Activated T-helper 1 cell treated with anti-CD3 and anti-CD28 coated beads, Interleukin-12 subunit alpha, Interleukin-12 subunit beta, Interleukin-2, Interleukin-4 antibody, amounts not matched to agents 30 ng/mL and 10 ng/mL and 1 ng/mL, durations not matched to agents 14 hours and 24 hours and 36 hours (primary cell): Measurements from ENCODE around the gene FBLIM1. TPM values are rescaled to one million over a fixed set of nuclear protein-coding genes. Genes with fewer than 3 reads are reported as not detected.

ENCODE experiments used
- DNase-seq: peaks from one replicate; pipeline ENCODE4 v3.0.0; 2021; ENCODE audit warnings: low spot score
- H3K27ac Mint-ChIP-seq: one replicate; pipeline ENCODE4 v1.8.0; 2021; ENCODE audit warnings: mild to moderate bottlenecking, mixed read lengths
- H3K27me3 Mint-ChIP-seq: one replicate; pipeline ENCODE4 v1.8.0; 2022; ENCODE audit warnings: mild to moderate bottlenecking, moderate library complexity, mixed read lengths; ENCODE audit not compliant: insufficient read depth
- H3K36me3 Mint-ChIP-seq: one replicate; pipeline ENCODE4 v1.8.0; 2021; ENCODE audit warnings: low read depth, mixed read lengths
- H3K4me1 Mint-ChIP-seq: one replicate; pipeline ENCODE4 v1.8.0; 2021; ENCODE audit warnings: low read depth, mixed read lengths
- H3K4me3 Mint-ChIP-seq: one replicate; pipeline ENCODE4 v1.8.0; 2021; ENCODE audit warnings: mild to moderate bottlenecking, moderate library complexity, mixed read lengths
- H3K9me3 Mint-ChIP-seq: one replicate; pipeline ENCODE4 v1.8.0; 2021; ENCODE audit warnings: mixed read lengths
- intact Hi-C: fragments of 100-400 bp; cut with micrococcal nuclease; formaldehyde crosslinking; loops from one replicate; pipeline ENCODE4 v1.15.1; 2024
- total RNA-seq: library from RNA; stranded (reverse); gene quantifications from 2 replicates; pipeline ENCODE4 v1.2.3, GENCODE V29; 2022

FBLIM1 gene
- total RNA-seq, 1 donor from 2014 or later, result not detected

DNA sequence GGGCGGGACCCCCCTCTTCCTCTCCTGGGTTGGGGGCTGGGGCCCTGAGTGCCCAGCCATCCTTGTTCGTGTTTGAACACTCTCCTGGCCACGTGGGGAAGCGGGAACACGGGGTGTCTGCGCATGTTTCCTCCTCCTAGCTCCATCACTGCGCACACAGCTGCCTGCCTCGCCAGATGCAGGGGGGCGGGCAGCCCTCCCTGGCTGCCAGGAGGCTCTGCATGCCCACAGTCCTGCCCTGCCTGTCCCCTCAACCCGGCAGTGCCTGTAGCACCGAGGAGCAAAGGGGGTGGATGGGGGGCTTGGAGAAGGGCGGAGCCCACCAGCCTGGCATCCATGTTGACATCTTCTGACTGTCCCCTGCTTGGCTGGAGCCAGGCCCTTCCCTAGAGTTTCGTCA lies 24.3 kb upstream of the FBLIM1 start:
- H3K4me1 Mint-ChIP-seq, result no peaks in the 10 kb centered on the region
- no peaks in the 10 kb centered on the region for H3K9me3 Mint-ChIP-seq
- no peak overlapping the region for H3K27ac Mint-ChIP-seq
- H3K36me3 Mint-ChIP-seq, result peaks cover 7% of the 10 kb centered on the region
- intact Hi-C loops, result no loop called here
- no peaks in the 10 kb centered on the region for H3K27me3 Mint-ChIP-seq
- DNase-seq, result no peak
- no peak overlapping the region for H3K4me3 Mint-ChIP-seq

DNA sequence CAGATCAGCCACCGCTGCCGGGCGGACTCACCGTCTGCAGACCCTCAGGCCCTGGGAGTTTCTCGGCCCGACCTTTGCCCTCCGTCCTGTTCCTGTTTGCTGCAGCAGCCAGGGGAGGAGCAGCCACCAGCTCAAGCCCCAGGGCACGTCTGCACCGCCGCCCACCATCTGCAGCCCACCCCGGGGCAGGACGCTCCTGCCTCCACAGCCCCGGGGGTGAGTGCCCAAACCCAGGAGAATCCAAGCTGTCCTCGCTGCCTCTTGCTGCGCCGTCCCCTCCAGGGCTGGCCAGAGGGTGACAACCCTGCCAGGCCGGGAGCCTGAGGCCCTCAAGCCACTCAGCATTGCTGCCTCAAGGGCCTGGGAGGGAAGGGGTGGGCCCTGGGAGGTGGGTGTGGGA lies 23.7 kb upstream of the FBLIM1 start:
- no peaks in the 10 kb centered on the region for H3K27me3 Mint-ChIP-seq
- H3K4me3 Mint-ChIP-seq, result no peak overlapping the region
- no peaks in the 10 kb centered on the region for H3K4me1 Mint-ChIP-seq
- no peak overlapping the region for H3K27ac Mint-ChIP-seq
- DNase-seq, result no peak
- H3K9me3 Mint-ChIP-seq, result no peaks in the 10 kb centered on the region
- H3K36me3 Mint-ChIP-seq, result peaks cover 5% of the 10 kb centered on the region
- intact Hi-C loops, result no loop called here

DNA sequence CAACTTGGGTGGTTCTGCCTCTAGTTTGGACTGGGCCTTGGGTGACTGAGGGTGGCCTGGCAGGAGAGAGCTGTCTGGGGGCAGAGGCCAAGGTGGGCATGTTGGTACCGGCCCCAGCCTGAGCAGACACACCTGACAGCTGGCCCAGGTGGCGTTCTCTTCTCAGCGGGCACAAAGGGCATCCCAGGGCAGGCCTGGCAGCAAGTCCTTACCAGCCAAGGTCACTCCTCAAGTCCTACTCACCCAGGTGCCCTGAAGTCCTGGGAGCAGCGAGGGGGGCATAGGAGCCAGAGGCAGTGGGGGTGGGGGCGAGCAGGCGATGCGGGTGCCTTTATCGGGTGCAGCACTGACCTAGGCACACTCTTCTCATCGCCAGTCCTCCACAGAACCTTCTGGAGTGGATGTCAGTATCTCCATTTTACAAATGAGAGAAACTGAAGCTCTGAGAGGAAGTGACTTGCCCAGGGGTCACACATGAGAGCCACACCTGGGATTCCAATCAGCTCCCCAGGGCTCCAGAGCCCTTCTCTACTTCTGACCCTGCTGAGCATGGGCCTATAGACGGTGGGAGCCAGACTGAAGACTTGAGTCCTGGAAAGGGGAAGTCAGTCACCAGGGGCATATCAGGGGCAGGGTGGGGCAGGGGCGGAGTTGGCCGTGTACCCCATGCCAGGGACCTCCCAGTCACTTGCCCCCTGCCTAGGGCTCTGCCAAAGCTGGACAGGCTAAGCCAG lies 23.1 kb upstream of the FBLIM1 start:
- no peak for DNase-seq
- Mint-ChIP-seq H3K9me3 (no peaks in the 10 kb centered on the region), H3K4me1 (no peaks in the 10 kb centered on the region), H3K36me3 (peaks cover 5% of the 10 kb centered on the region), H3K4me3 (no peak overlapping the region), H3K27me3 (no peaks in the 10 kb centered on the region), H3K27ac (no peak overlapping the region)
- intact Hi-C loops, result no loop called here

DNA sequence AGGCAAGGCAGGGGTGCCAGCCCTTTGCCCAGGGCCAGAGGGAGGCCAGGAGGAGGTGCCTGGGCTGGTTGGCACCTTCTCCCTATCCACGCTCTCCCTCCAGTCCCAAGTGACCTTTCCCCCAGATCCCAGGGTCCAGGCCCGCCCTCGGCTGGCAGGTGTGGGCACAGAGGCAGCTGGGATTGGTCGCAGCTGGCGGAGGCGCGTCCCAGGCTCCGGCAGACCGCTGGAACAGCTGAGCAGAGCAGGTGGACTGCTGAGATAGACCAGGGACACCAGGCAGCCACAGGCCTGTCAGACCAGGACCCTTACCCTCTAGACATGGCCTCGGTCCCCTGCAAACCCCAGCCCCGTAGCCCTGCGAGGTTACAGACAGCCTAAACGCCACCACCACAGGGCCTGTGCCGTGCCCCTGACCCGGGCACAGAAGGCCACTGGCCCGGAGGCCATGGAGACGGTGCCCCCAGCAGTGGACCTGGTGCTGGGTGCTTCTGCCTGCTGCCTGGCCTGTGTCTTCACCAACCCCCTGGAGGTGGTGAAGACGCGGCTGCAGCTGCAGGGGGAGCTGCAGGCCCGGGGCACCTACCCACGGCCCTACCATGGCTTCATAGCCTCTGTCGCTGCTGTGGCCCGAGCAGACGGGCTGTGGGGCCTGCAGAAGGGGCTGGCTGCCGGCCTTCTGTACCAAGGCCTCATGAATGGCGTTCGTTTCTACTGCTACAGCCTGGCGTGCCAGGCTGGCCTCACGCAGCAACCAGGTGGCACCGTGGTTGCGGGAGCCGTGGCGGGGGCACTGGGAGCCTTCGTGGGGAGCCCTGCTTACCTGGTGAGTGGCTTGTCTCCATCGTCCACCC lies 22.3 kb upstream of the FBLIM1 start, which contains the start of gene SLC25A34:
Gene SLC25A34 (plus strand): TSS at position 221 of the 854 bp plus-strand sequence. CDS start 228 bp downstream, at position 449.
- Mint-ChIP-seq H3K27me3 (no peaks in the 10 kb centered on the region), H3K4me3 (no peak within 1 kb of the TSS)

DNA sequence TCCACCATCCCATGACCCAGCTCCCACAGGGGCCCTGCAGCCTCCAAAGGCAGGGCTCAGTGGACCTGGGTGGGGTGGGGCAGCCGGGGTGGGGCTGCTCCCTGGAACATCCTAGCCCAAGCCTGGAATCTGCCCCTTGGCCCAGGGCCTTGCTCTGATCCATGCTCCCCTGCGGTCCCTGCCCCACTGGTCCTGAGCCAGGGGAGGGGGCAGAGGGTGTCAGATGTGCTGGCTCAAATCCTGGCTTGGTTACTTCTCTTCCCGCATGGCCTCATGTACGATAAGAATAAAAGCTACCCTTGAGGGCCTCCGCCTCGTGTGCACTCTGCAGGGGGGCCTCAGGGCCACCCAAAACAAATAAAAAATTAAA lies 21.7 kb upstream of the FBLIM1 start:
- Mint-ChIP-seq H3K27ac (no peak overlapping the region), H3K36me3 (peaks cover 5% of the 10 kb centered on the region)
- intact Hi-C loops, result no loop called here

More for the DNA sequence above, 22.3 kb upstream of the FBLIM1 start, which contains the start of gene SLC25A34:
- H3K27ac Mint-ChIP-seq, result no peak within 1 kb of the TSS
- no peak for DNase-seq
- H3K9me3 Mint-ChIP-seq, result no peaks in the 10 kb centered on the region
- intact Hi-C loops, result no loop called here
- H3K36me3 Mint-ChIP-seq, result peaks cover 5% of the 10 kb centered on the region
- H3K4me1 Mint-ChIP-seq, result peaks cover 2% of the 10 kb centered on the region

DNA sequence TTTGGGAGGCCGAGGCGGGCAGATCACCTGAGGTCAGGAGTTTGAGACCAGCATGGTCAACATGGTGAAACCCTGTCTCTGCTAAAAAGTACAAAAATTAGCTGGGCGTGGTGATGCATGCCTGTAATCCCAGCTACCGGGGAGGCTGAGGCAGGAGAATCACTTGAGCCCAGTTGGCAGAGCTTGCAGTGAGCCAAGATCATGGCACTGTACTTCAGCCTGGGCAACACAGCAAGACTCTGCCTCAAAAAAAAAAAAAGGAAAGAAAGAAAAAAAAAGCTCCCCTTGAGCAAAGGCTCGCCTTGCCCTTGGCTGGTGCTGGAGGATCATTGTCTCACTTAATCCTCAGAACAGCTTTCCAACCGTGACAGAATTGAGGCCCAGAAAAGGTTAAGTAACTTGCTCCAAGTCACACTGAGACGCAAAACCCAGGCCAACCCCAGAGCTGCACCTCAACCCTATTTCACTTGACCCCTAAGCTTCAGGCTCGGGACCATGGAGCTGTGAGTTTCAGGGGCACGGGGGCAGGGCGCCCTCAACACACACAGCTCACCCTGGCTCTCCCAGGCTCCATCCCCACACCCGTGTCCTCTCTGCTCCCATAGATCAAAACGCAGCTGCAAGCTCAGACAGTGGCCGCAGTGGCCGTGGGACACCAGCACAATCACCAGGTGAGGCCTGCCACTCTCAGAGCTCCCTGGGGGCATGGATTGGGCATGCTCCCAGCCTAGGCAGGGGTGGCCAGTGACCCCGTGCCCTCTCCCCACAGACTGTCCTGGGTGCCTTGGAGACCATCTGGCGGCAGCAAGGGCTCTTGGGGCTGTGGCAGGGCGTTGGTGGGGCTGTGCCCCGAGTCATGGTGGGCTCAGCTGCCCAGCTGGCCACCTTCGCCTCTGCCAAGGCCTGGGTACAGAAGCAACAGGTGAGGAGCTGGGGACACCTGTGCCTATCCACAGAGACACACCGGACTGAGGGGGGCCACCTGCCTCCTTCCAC lies 21.0 kb upstream of the FBLIM1 start:
- no peak overlapping the region for H3K27ac Mint-ChIP-seq
- H3K4me1 Mint-ChIP-seq, result peaks cover 6% of the 10 kb centered on the region

More for the DNA sequence above, 21.7 kb upstream of the FBLIM1 start:
- Mint-ChIP-seq H3K9me3 (no peaks in the 10 kb centered on the region), H3K27me3 (no peaks in the 10 kb centered on the region), H3K4me3 (no peak overlapping the region), H3K4me1 (peaks cover 6% of the 10 kb centered on the region)
- DNase-seq, result no peak

DNA sequence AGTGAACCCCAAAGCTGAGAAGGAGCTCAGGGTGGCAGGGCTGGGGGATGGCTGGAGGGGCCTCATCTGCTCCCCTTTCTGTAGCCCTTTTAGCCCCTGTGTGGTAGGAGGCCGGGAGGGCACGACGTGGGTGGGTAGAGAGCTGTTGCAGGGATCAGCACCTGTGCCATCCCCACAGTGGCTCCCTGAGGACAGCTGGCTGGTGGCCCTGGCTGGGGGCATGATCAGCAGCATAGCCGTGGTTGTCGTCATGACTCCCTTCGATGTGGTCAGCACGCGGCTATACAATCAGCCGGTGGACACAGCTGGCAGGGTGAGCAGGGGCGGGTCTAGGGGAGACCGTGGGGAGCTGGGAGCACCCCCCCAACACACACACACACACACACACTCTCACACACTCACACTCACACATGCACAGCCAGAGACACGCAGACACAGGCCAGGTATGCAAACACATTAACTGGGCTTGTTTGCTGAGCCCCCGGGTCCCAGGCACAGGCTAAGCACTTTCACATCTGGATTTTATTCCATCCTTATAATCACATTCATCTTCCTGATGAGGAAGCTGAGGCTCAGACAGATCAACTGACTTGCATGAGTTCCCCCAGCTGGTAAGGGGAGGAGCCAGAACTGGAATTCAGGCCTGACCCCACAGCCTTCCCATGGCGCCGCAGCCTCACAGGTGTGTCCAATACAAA lies 20.0 kb upstream of the FBLIM1 start:
- no peak for DNase-seq
- no peaks in the 10 kb centered on the region for H3K36me3 Mint-ChIP-seq
- peaks cover 6% of the 10 kb centered on the region for H3K4me1 Mint-ChIP-seq
- H3K4me3 Mint-ChIP-seq, result no peak overlapping the region
- no peaks in the 10 kb centered on the region for H3K9me3 Mint-ChIP-seq
- intact Hi-C loops, result no loop called here
- H3K27me3 Mint-ChIP-seq, result no peaks in the 10 kb centered on the region
- no peak overlapping the region for H3K27ac Mint-ChIP-seq

More for the DNA sequence above, 21.0 kb upstream of the FBLIM1 start:
- no peaks in the 10 kb centered on the region for H3K27me3 Mint-ChIP-seq
- no peak for DNase-seq
- H3K4me3 Mint-ChIP-seq, result no peak overlapping the region
- peaks cover 4% of the 10 kb centered on the region for H3K36me3 Mint-ChIP-seq
- H3K9me3 Mint-ChIP-seq, result no peaks in the 10 kb centered on the region
- intact Hi-C loops, result no loop called here

DNA sequence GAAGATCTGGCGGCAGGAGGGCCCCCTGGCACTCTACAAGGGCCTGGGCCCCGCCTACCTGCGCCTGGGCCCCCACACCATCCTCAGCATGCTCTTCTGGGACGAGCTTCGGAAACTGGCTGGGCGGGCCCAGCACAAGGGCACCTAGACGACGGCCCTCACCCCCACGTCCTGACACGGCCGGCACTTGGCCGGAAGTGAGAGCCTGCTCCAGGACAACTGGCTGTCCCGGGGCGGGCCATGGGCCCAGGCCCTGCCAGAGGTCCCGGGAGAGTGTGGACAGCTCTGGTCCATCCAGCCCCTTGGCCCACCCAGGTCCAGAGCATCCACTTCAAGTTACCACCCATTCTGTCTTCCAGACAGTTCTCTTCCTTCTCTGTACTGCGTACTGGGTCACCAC lies 19.3 kb upstream of the FBLIM1 start:
- Mint-ChIP-seq H3K27ac (no peak overlapping the region), H3K27me3 (no peaks in the 10 kb centered on the region), H3K9me3 (no peaks in the 10 kb centered on the region), H3K36me3 (no peaks in the 10 kb centered on the region), H3K4me3 (no peak overlapping the region), H3K4me1 (peaks cover 6% of the 10 kb centered on the region)
- intact Hi-C loops, result no loop called here
- DNase-seq, result no peak

DNA sequence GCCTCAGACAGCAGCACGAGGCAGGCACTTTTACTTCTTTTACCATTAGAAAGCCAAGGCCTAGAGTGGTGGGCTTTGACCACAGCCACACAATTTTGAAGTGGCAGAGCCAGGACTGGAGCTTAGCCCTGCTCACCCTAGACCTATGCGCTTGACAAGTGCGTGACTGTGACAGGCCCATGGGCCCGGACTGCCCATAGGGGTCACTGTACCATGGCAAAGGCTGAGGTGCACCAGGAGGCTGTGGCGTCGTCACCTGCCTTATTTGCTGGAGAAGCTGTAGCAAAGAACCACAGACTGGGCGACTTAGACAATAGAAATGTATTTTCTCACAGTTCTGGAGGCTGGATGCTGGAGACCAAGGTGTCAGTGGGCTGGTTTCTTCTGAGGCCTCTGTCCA lies 18.9 kb upstream of the FBLIM1 start:
- Mint-ChIP-seq H3K9me3 (no peaks in the 10 kb centered on the region), H3K4me3 (no peak overlapping the region), H3K4me1 (peaks cover 6% of the 10 kb centered on the region), H3K27ac (no peak overlapping the region), H3K36me3 (no peaks in the 10 kb centered on the region), H3K27me3 (no peaks in the 10 kb centered on the region)
- no peak for DNase-seq
- intact Hi-C loops, result no loop called here

DNA sequence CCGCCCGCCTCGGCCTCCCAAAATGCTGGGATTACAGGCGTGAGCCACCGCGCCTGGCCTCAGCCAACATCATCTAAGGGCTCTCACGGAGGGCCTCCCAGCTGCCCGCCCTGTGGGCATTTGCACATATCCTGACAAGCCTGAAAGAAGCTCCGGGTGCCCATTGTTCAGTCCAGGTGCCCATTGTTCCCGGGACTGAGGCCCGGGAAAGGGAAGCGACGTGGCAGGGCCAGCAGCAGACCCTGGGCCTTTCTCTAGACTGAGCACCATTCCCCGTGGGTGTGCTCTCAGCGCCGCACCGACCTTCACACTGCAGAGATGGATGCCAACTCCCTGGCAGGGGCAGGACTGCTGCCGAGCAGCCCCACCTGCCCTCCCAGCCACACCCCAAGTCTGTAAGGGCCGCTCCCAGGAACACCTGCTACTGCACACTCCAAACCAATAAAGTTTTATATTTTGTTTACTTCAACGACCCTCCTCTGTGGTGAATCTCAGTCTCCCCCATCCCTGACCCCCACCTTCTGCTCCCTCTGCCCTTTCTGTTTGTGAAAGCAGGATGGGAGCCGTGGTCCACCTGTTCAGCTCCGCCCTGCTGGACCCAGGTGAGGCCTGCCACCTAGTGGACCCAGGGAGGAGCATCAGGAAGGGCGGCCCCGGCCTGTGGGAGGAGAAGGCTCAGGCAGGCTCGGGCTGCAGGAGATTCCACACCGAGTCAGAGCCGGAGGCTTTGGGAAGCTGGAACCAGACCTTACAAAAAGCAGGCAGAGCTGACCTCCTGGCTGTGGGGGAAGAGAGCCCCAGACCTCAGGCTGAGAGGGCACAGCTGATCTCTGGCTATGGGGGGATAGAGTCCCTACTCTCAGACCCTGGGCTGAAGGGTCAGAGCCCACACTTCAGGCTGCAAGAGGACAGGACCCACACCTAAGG lies 17.4 kb upstream of the FBLIM1 start:
- Mint-ChIP-seq H3K36me3 (no peaks in the 10 kb centered on the region), H3K9me3 (no peaks in the 10 kb centered on the region), H3K27me3 (no peaks in the 10 kb centered on the region), H3K4me1 (peaks cover 6% of the 10 kb centered on the region), H3K27ac (no peak overlapping the region), H3K4me3 (no peak overlapping the region)
- peak; percentile 65 for DNase-seq
- intact Hi-C loops, result loop anchor here (1.0 kb wide), 1 partner anchor 44 kb away; no protein-coding TSS in a partner anchor

DNA sequence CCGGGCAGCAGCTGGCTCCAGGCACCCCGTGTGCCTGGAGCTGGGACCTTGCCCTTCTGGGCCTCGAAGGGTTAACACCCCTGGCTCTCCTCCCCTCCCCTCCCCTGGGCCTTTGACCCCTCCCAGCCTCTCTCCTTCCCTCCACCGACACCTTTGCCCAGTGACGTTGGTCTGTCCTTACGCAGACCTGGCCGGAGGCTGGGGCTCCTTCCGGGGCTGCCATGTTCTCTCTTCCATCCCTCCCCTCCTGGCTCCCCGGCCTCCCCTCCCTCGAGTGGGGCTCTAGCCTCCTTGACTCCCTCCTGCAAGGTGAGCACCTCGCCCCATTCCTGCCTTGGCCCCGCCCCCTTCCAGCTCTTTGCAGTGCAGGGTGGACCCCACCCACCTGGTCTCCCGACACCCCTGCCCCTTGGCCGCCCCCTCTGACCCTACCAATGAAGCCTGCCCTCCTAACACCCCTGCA lies 16.2 kb upstream of the FBLIM1 start, which contains the start of gene TMEM82:
Gene TMEM82 (plus strand): TSS at position 161 of the 463 bp plus-strand sequence. CDS start 61 bp downstream, at position 222.
- Mint-ChIP-seq H3K4me3 (no peak within 1 kb of the TSS), H3K27ac (no peak within 1 kb of the TSS), H3K36me3 (no peaks in the 10 kb centered on the region), H3K4me1 (peaks cover 6% of the 10 kb centered on the region), H3K27me3 (no peaks in the 10 kb centered on the region), H3K9me3 (no peaks in the 10 kb centered on the region)
- intact Hi-C loops, result no loop called here
- no peak for DNase-seq
